ENCODE data around the gene SLC6A6. TPM values are rescaled to one million over a fixed set of nuclear protein-coding genes. Genes with fewer than 3 reads are reported as not detected.
A peak's percentile ranks its signal among the peaks of the same experiment; 100 is the strongest.

Gene SLC6A6
- total RNA-seq, 1 experiment from 2014 or later = 72.6 TPM

DNA sequence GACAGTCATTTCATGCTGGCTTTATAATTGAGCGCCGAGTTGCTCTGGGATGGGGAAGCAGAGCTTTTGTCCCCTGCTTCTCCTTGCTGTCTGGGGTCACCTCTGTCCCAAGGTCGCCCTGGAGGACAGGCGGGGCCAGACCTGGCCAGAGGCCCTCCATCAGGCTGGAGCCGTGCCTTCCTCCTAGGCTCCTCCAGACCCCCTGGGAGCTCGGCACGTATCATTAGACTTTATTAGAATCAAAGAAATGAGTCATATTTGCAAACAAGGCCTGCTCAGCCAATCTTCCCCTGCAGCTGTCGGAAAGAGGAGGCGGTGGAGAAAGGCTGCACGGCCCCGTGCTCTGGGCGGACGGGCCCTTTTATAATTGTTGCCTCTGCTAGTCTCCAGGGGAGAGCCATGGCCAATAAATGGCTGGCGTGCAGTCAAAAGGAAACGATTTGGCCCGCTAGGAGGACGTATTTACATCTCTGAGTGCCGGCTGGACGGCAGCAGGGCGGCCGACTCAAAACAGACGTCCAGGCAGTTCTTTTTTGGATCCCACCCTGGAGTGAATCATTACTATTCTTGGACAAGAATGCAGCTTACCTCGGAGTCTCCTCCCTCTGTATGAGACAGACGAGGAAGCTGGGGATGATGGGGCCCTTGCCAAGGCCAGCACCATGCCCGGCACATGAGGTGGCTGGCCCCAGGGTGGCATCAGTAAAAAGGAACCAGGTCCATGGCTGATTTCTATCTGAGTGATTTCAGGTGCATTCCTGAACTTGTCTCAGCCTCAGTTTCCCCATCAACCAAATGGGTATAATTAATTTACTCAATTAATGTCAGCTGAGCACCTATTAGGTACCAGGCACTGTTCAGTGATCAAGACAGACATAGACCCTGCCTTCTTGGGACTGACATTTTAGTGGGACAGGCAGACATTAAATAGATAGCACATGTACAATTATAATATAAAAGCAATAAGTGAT, 50.6 kb downstream of the SLC6A6 start:
- no peak overlapping the region for H3K4me2 ChIP-seq (ENCODE audit: insufficient read depth, insufficient read length, low read length)

More for the DNA sequence above, 50.6 kb downstream of the SLC6A6 start:
- no peak overlapping the region for H3K4me3 Mint-ChIP-seq
- Histone ChIP-seq H3K18ac (ENCODE audit: insufficient read length, low read depth, low read length) (no peak overlapping the region), H3K23ac (ENCODE audit: insufficient read length, low read depth, low read length) (no peak overlapping the region), H3K9ac (ENCODE audit: extremely low read depth, insufficient read length, low read length) (no peak overlapping the region), H3K27ac (ENCODE audit: insufficient read length, low read depth, low read length) (no peak overlapping the region), H3K56ac (ENCODE audit: insufficient read length, low read depth, low read length) (no peak overlapping the region), H2BK15ac (ENCODE audit: low read depth, low read length) (no peak overlapping the region), H2AK5ac (ENCODE audit: insufficient read length, low read length) (no peak overlapping the region), H4K91ac (ENCODE audit: insufficient read length, low read depth, low read length) (no peak overlapping the region), H4K8ac (replicated peaks; ENCODE audit: insufficient read length, low read depth, low read length) (no peak overlapping the region), H3K79me1 (ENCODE audit: insufficient read depth, low read depth, low read length, poor library complexity, severe bottlenecking) (no peaks in the 10 kb centered on the region), H2BK120ac (ENCODE audit: low read depth, low read length, poor library complexity, severe bottlenecking) (no peak overlapping the region), H3K79me2 (ENCODE audit: insufficient read depth, low read length) (no peaks in the 10 kb centered on the region), H3T11ph (ENCODE audit: low read length) (no peak overlapping the region), H3K4ac (ENCODE audit: low read depth, low read length) (no peak overlapping the region), H4K5ac (ENCODE audit: insufficient read length, low read depth, low read length) (no peak overlapping the region), H2AFZ (ENCODE audit: low read length) (no peak overlapping the region), H3K23me2 (ENCODE audit: insufficient read length, low read depth, low read length, poor library complexity, severe bottlenecking) (no peaks in the 10 kb centered on the region), H2BK5ac (ENCODE audit: insufficient read length, low read length) (no peak overlapping the region), H2BK12ac (ENCODE audit: insufficient read length, low read depth, low read length) (no peak overlapping the region), H3K4me1 (ENCODE audit: insufficient read depth, low read length) (peaks cover 3% of the 10 kb centered on the region; the same call in 1 of the 2 replicates), H2BK20ac (ENCODE audit: low read depth, low read length, poor library complexity, severe bottlenecking) (no peak overlapping the region), H3K27me3 (ENCODE audit: insufficient read depth, low read length) (no peaks in the 10 kb centered on the region), H3K9me3 (ENCODE audit: control insufficient read depth, low read depth, low read length) (no peaks in the 10 kb centered on the region), H3K14ac (ENCODE audit: insufficient read depth, low read length) (no peak overlapping the region), H4K20me1 (ENCODE audit: control insufficient read depth, insufficient read depth, insufficient read length) (no peaks in the 10 kb centered on the region)
- peak overlapping the region; percentile 21 to 46 (median 30); a peak in 3 of 7 replicates for H3K27ac Mint-ChIP-seq
- WGBS (ENCODE audit: extremely low coverage, insufficient read length, low lambda C conversion rate) = no CpG with 5 or more reads among the region's 25 CpGs
- no peaks in the 10 kb centered on the region; a peak in 2 of 5 replicates for H3K9me3 Mint-ChIP-seq
- peaks cover 34 to 70% (median 35%) of the 10 kb centered on the region in 3 experiments; a peak in 6 of 7 replicates for H3K36me3 Mint-ChIP-seq (ENCODE audit: insufficient read depth in 1 of 3, low read depth in 3 of 3)
- TF ChIP-seq, protein P1, sequence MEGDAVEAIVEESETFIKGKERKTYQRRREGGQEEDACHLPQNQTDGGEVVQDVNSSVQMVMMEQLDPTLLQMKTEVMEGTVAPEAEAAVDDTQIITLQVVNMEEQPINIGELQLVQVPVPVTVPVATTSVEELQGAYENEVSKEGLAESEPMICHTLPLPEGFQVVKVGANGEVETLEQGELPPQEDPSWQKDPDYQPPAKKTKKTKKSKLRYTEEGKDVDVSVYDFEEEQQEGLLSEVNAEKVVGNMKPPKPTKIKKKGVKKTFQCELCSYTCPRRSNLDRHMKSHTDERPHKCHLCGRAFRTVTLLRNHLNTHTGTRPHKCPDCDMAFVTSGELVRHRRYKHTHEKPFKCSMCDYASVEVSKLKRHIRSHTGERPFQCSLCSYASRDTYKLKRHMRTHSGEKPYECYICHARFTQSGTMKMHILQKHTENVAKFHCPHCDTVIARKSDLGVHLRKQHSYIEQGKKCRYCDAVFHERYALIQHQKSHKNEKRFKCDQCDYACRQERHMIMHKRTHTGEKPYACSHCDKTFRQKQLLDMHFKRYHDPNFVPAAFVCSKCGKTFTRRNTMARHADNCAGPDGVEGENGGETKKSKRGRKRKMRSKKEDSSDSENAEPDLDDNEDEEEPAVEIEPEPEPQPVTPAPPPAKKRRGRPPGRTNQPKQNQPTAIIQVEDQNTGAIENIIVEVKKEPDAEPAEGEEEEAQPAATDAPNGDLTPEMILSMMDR (conservative IDR thresholded peaks at IDR 0.05) = no peak
- H3K27me3 Mint-ChIP-seq (ENCODE audit: low read depth) = no peaks in the 10 kb centered on the region
- H3K4me1 Mint-ChIP-seq = peaks cover 9 to 12% of the 10 kb centered on the region in 2 experiments
- no peak for DNase-seq

Data from H9 (cell line).